Lower leg skin (tissue), 4 donors: Measurements from ENCODE around the gene ZYX. TPM values are rescaled to one million over a fixed set of nuclear protein-coding genes. Genes with fewer than 3 reads are reported as not detected.
"Not testable (repeated sequence)": the region's sequence is repeated elsewhere in the genome, so short reads cannot be mapped to it uniquely, and the experiment has no call there.

Experiments
- DNase-seq, 2 donors: peaks; one replicate each; pipeline ENCODE4 v3.0.0-alpha.2; 2019; ENCODE audit warnings: low spot score in 2 of 2
- H3K4me3 ChIP-seq: fragments of 200-600 bp; sonication (generic); 2 replicates; pipeline ENCODE4 v1.5.1; 2017; ENCODE audit warnings: mild to moderate bottlenecking, low read depth; ENCODE audit not compliant: poor library complexity, severe bottlenecking
- POLR2A ChIP-seq, 2 donors: fragments of 450-650 bp; IDR thresholded peaks; one replicate each; pipeline ENCODE4 v1.6.1; 2016 to 2017; ENCODE audit warnings: antibody characterized with exemption in 2 of 2, mild to moderate bottlenecking in 1 of 2, moderate library complexity in 1 of 2
- WGBS, 2 donors: methylation state at CpG; one replicate each; pipeline ENCODE4 v1.1.5; 2018; 5-methylcytosine and 5-hydroxymethylcytosine counted together
- intact Hi-C: fragments of 100-400 bp; cut with DNase I; formaldehyde crosslinking; loops from one replicate; pipeline ENCODE4 v1.15.0; 2023; ENCODE audit warnings: low total_unique reads
- total RNA-seq, 4 donors: library from RNA; depleted of rRNA; stranded (reverse); fragments of >200 nt; gene quantifications; one replicate each; pipeline ENCODE4 v1.1.0, GENCODE V29; 2016
- TF ChIP-seq, protein P1 (sequence below), 3 donors: fragments of 450-650 bp; IDR thresholded peaks; one replicate each; pipeline ENCODE4 v1.5.1; 2016; ENCODE audit warnings: antibody characterized with exemption in 3 of 3, mild to moderate bottlenecking in 3 of 3, moderate library complexity in 2 of 3

ZYX gene
- total RNA-seq, 4 donors from 2014 or later: 45.6 to 91.1 (median 60.9) TPM

DNA sequence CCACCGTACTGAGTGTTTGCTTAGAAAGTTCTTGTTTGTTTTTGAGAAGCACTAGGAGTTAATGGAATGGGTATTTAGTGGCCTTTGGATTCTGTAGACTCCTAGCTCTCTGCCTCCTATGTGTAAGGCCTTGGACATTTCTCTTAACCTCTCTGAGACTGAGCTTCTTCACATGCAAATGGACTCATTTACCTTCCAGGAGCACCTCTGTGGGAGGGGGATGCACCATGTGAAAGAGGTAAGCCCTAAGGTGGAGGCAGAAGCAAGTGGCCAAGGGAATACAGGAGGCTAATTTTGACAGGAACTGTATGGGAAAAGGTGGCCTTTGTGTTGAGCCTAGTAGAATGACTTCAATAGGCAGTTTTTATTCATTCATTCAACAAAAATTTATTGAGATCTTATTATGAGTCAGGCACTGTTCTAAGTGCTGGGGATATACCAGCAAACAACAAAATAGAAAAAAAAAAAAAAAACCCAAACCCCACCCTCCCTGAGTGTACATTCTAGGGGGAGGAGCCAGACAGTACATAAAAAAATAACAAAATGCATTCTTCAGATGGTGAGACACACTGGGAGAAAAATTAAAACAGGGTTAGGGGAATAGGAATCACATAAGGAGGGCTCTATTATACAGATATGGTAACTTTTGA, 36.7 kb downstream of the ZYX start:
- WGBS, 2 donors: 39 to 75% methylated on average over 1 of the region's 1 CpG
- TF ChIP-seq POLR2A (IDR thresholded peaks at IDR 0.05): no peak
- TF ChIP-seq, protein P1, sequence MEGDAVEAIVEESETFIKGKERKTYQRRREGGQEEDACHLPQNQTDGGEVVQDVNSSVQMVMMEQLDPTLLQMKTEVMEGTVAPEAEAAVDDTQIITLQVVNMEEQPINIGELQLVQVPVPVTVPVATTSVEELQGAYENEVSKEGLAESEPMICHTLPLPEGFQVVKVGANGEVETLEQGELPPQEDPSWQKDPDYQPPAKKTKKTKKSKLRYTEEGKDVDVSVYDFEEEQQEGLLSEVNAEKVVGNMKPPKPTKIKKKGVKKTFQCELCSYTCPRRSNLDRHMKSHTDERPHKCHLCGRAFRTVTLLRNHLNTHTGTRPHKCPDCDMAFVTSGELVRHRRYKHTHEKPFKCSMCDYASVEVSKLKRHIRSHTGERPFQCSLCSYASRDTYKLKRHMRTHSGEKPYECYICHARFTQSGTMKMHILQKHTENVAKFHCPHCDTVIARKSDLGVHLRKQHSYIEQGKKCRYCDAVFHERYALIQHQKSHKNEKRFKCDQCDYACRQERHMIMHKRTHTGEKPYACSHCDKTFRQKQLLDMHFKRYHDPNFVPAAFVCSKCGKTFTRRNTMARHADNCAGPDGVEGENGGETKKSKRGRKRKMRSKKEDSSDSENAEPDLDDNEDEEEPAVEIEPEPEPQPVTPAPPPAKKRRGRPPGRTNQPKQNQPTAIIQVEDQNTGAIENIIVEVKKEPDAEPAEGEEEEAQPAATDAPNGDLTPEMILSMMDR (IDR thresholded peaks at IDR 0.05): no peak
- H3K4me3 ChIP-seq: no peak overlapping the region
- DNase-seq: no peak
- intact Hi-C loops: loop anchor here (2.0 kb wide), 1 partner anchor 47 kb away; no protein-coding TSS in a partner anchor

DNA sequence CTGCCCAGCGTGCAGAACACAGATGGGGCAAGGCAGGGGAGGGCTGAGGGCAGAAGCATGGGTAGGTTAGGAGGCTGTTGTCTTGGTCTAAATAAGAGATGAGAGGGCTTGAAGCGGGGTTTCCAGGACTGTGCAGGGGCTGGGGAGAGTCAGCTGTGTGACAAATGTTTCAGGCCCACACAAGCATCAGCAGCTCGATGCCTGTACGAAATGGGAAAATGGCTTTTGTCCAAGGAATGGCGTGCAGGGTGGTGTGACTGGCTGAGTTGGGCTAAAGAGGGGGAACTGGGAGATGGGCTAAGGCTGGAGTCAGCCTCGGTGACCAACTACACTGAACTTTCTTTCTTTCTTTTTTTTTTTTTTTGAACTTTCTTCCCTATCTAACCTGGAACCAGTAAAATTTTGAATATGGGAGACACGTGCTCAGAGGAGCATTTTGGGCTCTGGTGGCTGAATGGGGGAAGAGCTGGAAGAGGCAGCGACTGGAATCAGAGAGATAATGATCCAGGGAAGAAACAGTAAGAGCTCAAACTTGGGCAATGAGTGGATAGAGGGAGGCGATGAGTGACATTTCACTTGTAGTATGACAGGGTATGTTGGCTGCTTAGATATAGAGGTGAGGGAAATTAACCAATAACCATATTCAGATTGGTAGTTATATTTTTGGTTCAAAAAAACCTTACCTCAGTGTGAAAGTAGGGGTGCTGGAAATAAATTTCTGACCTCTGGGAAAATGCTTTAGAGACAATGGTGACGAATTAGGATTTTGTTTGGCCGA, 37.7 kb downstream of the ZYX start:
- WGBS, 2 donors: 74 to 77% methylated on average over 11 of the region's 11 CpGs
- no peak for TF ChIP-seq POLR2A (IDR thresholded peaks at IDR 0.05)
- TF ChIP-seq, protein P1 (IDR thresholded peaks at IDR 0.05): no peak
- DNase-seq: no peak
- H3K4me3 ChIP-seq: no peak overlapping the region
- intact Hi-C loops: no loop called here

DNA sequence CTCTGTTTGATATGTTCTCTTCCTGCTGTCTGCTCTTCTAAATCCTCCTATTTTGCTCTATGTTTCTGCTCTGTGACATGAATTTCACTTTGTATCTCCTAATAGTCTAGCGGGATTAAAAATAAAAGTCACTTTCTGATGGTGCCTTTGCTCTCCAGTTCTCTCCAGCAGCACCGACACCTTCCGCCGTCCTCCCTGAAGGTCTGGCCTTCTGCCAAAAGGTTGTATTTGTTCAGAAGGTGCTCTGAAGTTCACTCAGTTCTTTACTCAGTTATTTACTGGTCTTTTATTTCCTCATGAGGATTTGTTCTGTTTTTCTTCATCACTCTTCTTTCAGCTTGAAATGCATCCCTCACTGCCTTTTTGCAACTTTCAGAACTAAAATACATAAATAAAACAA, 38.7 kb downstream of the ZYX start:
- no peak for TF ChIP-seq POLR2A (IDR thresholded peaks at IDR 0.05)
- TF ChIP-seq, protein P1 (IDR thresholded peaks at IDR 0.05): no peak
- 46 to 48% methylated on average over 4 of the region's 4 CpGs for WGBS, 2 donors
- intact Hi-C loops: no loop called here
- no peak for DNase-seq
- H3K4me3 ChIP-seq: no peak overlapping the region

DNA sequence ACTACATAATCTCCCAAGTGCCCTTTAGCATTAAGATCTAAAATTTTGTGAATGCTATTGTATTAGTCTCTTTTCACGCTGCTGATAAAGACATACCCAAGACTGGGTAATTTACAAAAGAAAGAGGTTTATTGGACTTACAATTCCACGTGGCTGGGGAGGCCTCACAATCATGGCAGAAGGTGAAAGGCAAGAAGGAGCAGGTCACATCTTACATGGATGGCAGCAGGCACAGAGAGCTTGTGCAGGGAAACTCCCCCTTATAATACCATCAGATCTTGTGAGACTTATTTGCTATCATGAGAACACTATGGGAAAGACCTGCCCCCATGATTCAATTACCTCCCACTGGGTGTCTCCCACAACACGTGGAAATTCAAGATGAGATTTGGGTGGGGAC, 39.5 kb downstream of the ZYX start:
- intact Hi-C loops, DNase-seq, H3K4me3 ChIP-seq: not testable (repeated sequence)
- WGBS, 2 donors: 61 to 67% methylated on average over 3 of the region's 3 CpGs

DNA sequence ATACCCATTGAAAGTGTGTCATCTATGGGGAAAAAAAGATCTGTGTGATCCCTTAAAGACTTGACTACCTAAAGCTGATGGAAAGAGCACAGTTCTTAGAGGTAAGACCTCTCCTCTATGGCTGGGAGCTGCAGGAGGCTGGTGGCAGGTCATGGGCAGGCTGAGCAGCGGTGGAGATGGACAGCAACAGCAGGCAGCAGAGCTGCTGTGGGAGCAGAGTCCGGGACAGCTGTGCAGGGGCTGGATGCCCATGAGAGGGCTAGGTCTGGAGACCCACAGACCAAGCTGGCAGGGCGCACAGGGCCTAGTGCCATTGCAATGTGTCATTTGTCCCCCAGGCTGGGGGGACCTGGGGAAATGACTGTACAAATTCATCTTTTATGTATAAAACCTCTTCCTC, 40.9 kb downstream of the ZYX start:
- H3K4me3 ChIP-seq: no peak overlapping the region
- intact Hi-C loops: no loop called here
- 89 to 95% methylated on average over 3 of the region's 3 CpGs for WGBS, 2 donors
- DNase-seq: no peak
- TF ChIP-seq, protein P1 (IDR thresholded peaks at IDR 0.05): no peak
- no peak for TF ChIP-seq POLR2A (IDR thresholded peaks at IDR 0.05)

DNA sequence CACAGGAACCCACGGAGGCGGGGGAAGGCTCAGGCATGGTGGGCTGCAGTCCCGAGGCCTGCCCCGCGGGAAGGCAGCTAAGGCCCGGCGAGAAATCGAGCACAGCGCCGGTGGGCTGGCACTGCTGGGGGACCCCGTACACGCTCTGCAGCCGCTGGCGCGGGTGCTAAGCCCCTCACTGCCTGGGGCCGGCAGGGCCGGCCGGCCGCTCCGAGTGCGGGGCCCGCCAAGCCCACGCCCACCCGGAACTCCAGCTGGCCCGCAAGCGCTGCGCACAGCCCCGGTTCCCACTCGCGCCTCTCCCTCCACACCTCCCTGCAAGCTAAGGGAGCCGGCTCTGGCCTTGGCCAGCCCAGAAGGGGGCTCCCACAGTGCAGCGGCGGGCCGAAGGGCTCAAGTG, 43.3 kb downstream of the ZYX start:
- H3K4me3 ChIP-seq, intact Hi-C loops, DNase-seq: not testable (repeated sequence)
- 94 to 97% methylated on average over 17 to 34 of the region's 34 CpGs for WGBS, 2 donors
